ENCODE measurements around the gene LTC4S.

DNA sequence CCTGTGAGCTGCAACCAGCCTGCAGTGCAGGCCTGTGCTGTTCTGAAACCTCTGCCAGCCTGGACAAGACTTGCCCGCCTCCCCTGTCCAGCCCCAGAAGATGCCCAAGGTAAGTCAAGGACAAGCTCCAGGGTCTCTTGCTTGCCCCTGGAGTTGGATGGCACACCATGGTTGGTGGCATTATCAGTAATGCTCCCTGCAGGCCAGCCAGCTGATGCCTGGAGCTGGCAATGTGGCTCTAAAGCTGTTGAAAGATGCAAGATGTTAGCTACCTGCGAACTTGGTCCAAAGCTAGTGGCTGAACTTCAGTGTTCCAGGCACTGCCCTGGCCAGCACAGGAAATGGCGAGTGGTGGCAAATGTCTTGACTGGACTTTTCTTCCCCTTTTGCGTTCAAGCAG, 14.0 kb upstream of the LTC4S start:
- TF ChIP-seq, protein P1, sequence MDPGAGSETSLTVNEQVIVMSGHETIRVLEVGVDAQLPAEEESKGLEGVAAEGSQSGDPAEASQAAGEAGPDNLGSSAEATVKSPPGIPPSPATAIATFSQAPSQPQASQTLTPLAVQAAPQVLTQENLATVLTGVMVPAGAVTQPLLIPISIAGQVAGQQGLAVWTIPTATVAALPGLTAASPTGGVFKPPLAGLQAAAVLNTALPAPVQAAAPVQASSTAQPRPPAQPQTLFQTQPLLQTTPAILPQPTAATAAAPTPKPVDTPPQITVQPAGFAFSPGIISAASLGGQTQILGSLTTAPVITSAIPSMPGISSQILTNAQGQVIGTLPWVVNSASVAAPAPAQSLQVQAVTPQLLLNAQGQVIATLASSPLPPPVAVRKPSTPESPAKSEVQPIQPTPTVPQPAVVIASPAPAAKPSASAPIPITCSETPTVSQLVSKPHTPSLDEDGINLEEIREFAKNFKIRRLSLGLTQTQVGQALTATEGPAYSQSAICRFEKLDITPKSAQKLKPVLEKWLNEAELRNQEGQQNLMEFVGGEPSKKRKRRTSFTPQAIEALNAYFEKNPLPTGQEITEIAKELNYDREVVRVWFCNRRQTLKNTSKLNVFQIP (CRISPR knock-in tag; IDR thresholded peaks at IDR 0.05; ENCODE audit: borderline replicate concordance, low read depth): no peak
- TF ChIP-seq RARB (CRISPR knock-in tag; IDR thresholded peaks at IDR 0.05) (no peak), ZC3H10 (CRISPR knock-in tag; IDR thresholded peaks at IDR 0.05) (no peak), ZFP3 (CRISPR knock-in tag; IDR thresholded peaks at IDR 0.05) (no peak), ISL1 (CRISPR knock-in tag; IDR thresholded peaks at IDR 0.05) (no peak), ZNF565 (CRISPR knock-in tag; conservative IDR thresholded peaks at IDR 0.05; ENCODE audit: low read depth) (no peak), ARNTL (CRISPR knock-in tag; IDR thresholded peaks at IDR 0.05; ENCODE audit: borderline replicate concordance, low read depth) (no peak)
- TF ChIP-seq, protein P2, sequence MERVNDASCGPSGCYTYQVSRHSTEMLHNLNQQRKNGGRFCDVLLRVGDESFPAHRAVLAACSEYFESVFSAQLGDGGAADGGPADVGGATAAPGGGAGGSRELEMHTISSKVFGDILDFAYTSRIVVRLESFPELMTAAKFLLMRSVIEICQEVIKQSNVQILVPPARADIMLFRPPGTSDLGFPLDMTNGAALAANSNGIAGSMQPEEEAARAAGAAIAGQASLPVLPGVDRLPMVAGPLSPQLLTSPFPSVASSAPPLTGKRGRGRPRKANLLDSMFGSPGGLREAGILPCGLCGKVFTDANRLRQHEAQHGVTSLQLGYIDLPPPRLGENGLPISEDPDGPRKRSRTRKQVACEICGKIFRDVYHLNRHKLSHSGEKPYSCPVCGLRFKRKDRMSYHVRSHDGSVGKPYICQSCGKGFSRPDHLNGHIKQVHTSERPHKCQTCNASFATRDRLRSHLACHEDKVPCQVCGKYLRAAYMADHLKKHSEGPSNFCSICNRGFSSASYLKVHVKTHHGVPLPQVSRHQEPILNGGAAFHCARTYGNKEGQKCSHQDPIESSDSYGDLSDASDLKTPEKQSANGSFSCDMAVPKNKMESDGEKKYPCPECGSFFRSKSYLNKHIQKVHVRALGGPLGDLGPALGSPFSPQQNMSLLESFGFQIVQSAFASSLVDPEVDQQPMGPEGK (CRISPR knock-in tag; IDR thresholded peaks at IDR 0.05; ENCODE audit: borderline replicate concordance): no peak

Data from SK-N-SH treated with all-trans-retinoic acid at 6 μM for 48 hours (cell line).